Measurements from ENCODE around the gene TVP23C.
A peak's percentile ranks its signal among the peaks of the same experiment; 100 is the strongest.

TVP23C gene

GRCh38 chr17:15503731-15504130 is 59.6 kb downstream of the TVP23C start:
- Mint-ChIP-seq H3K9me3 (no peaks in the 10 kb centered on the region), H3K27me3 (ENCODE audit: low read depth, poor library complexity) (peaks cover 4% of the 10 kb centered on the region), H3K4me3 (no peak overlapping the region), H3K27ac (no peak overlapping the region), H3K36me3 (ENCODE audit: low read depth) (peaks cover 68% of the 10 kb centered on the region), H3K4me1 (peaks cover 44% of the 10 kb centered on the region)
- no peak for DNase-seq
- TF ChIP-seq, protein P1, sequence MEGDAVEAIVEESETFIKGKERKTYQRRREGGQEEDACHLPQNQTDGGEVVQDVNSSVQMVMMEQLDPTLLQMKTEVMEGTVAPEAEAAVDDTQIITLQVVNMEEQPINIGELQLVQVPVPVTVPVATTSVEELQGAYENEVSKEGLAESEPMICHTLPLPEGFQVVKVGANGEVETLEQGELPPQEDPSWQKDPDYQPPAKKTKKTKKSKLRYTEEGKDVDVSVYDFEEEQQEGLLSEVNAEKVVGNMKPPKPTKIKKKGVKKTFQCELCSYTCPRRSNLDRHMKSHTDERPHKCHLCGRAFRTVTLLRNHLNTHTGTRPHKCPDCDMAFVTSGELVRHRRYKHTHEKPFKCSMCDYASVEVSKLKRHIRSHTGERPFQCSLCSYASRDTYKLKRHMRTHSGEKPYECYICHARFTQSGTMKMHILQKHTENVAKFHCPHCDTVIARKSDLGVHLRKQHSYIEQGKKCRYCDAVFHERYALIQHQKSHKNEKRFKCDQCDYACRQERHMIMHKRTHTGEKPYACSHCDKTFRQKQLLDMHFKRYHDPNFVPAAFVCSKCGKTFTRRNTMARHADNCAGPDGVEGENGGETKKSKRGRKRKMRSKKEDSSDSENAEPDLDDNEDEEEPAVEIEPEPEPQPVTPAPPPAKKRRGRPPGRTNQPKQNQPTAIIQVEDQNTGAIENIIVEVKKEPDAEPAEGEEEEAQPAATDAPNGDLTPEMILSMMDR (IDR thresholded peaks at IDR 0.05), result no peak

DNA sequence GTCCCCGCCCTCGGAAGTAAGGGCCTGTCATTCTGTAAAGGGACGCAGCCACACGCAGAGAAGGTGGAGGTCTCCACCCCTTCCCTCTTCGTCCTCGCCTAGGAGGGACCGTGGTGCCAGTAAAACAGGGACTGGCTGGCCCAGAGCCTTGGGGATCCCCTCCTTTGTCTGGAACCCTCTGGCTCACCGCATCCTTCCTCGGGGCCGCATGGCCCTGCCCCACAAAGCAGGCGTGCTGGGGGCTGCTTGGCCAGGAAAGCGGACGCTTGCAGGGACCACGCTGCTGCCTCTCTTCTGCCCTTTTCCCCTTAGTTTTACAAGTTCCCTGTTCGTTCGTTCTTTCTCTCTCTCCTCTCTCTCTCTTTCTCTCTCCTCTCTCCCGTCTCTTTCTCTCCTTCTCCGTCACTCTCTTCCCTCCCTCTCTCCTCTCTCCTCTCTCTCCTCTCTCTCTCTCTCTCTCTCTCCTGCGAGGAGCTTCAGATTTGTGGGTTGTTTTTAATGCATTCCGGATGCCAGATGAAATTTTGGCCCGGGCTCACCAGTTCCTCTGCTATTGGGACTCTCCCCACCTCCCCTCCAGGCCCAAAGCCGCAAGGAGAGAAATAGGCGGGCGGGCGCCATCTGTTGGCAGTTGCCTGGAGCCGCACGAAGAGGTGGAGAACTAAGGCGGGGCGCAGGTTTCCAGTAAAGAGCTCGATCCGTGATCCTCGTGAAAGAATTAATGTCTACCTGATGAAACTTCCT is 60.7 kb downstream of the TVP23C start:
- Mint-ChIP-seq H3K36me3 (ENCODE audit: low read depth) (peaks cover 65% of the 10 kb centered on the region), H3K9me3 (no peaks in the 10 kb centered on the region), H3K4me3 (peak overlapping the region; percentile 47), H3K27ac (peak overlapping the region; percentile 77), H3K27me3 (ENCODE audit: low read depth, poor library complexity) (peaks cover 4% of the 10 kb centered on the region), H3K4me1 (peaks cover 42% of the 10 kb centered on the region)
- DNase-seq, result peak; percentile 87
- TF ChIP-seq, protein P1 (IDR thresholded peaks at IDR 0.05), result peak; percentile 74

- DNase-seq, result no peak
- Mint-ChIP-seq H3K9me3 (no peaks in the 10 kb centered on the region), H3K27ac (peak overlapping the region; percentile 77), H3K27me3 (ENCODE audit: low read depth, poor library complexity) (peaks cover 4% of the 10 kb centered on the region), H3K36me3 (ENCODE audit: low read depth) (peaks cover 65% of the 10 kb centered on the region), H3K4me3 (no peak overlapping the region), H3K4me1 (peaks cover 42% of the 10 kb centered on the region)
- TF ChIP-seq, protein P1 (IDR thresholded peaks at IDR 0.05), result no peak
These were observed 61.5 kb downstream of the TVP23C start for GRCh38 chr17:15501793-15502192.

- peak overlapping the region; percentile 52 for H3K27ac Mint-ChIP-seq
- TF ChIP-seq, protein P1 (IDR thresholded peaks at IDR 0.05), result no peak
- H3K9me3 Mint-ChIP-seq, result no peaks in the 10 kb centered on the region
- no peak overlapping the region for H3K4me3 Mint-ChIP-seq
- DNase-seq, result no peak
- peaks cover 42% of the 10 kb centered on the region for H3K4me1 Mint-ChIP-seq
- peaks cover 65% of the 10 kb centered on the region for H3K36me3 Mint-ChIP-seq (ENCODE audit: low read depth)
- H3K27me3 Mint-ChIP-seq (ENCODE audit: low read depth, poor library complexity), result no peaks in the 10 kb centered on the region
These were observed 62.0 kb downstream of the TVP23C start for GRCh38 chr17:15501282-15501681.

DNA sequence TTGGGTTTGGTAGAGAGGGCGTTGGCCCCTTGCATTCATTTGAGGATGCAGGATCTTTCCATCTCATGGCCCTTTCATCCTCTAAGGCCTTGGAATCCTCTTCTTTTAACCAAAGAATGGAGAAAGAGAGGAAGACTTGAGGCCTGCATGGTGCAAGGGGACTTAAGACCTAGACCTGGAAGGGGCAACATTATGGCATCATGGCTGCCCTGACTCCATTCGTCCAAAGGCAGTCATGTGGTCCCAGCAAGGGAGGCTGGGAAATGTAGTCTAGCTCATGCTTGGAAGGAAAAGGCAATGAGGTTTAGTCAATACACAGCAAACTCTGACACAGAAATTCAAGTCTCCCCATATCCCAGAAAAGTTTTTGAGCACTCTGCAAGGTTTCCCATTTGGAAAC is 65.2 kb downstream of the TVP23C start:
- no peaks in the 10 kb centered on the region for H3K27me3 Mint-ChIP-seq (ENCODE audit: low read depth, poor library complexity)
- H3K36me3 Mint-ChIP-seq (ENCODE audit: low read depth), result peaks cover 81% of the 10 kb centered on the region
- H3K4me3 Mint-ChIP-seq, result no peak overlapping the region
- peaks cover 38% of the 10 kb centered on the region for H3K4me1 Mint-ChIP-seq
- no peak for DNase-seq
- H3K27ac Mint-ChIP-seq, result no peak overlapping the region
- TF ChIP-seq, protein P1 (IDR thresholded peaks at IDR 0.05), result no peak
- peaks cover 4% of the 10 kb centered on the region for H3K9me3 Mint-ChIP-seq

Data from nephron progenitor cell (in vitro differentiated cells).